Gastroesophageal sphincter (tissue), 3 donors: Measurements from ENCODE around the gene DMTF1.

Experiments
- EP300 ChIP-seq: sonication (generic); formaldehyde crosslinking; IDR thresholded peaks from one replicate; pipeline ENCODE4 v1.6.1; 2017; ENCODE audit warnings: antibody characterized with exemption, mild to moderate bottlenecking
- POLR2A ChIP-seq, 2 donors: fragments of 450-650 bp; IDR thresholded peaks; one replicate each; pipeline ENCODE4 v1.6.1; 2017; ENCODE audit warnings: antibody characterized with exemption in 2 of 2, mild to moderate bottlenecking in 2 of 2, moderate library complexity in 1 of 2
- TF ChIP-seq, protein P1 (sequence below), 4 experiments: fragments of 200-600 bp in 2 of 4; fragments of 450-650 bp in 2 of 4; sonication (generic) in 1 of 4; IDR thresholded peaks; one replicate each; pipeline ENCODE4 v1.5.1; 2017 to 2019; ENCODE audit warnings: antibody characterized with exemption in 4 of 4, mild to moderate bottlenecking in 2 of 4, moderate library complexity in 2 of 4

DNA sequence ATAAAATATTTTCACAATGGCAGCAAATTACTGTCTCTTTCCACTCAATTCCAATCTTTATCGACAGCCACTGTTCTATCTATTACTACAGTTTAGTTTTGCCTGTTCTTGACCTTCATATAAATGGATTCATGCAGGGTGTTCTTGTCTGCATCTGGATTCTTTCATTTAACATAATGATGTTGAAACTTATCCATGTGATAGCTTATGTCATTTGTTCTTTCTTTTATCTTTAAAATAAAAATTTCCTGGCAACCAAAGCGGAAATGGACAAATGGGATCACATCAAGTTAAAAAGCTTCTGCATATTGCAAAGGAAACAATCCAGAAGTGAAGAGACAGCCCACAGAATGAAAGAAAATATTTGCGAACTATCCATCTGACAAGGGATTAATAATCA, 20.5 kb upstream of the DMTF1 start:
- TF ChIP-seq, protein P1, sequence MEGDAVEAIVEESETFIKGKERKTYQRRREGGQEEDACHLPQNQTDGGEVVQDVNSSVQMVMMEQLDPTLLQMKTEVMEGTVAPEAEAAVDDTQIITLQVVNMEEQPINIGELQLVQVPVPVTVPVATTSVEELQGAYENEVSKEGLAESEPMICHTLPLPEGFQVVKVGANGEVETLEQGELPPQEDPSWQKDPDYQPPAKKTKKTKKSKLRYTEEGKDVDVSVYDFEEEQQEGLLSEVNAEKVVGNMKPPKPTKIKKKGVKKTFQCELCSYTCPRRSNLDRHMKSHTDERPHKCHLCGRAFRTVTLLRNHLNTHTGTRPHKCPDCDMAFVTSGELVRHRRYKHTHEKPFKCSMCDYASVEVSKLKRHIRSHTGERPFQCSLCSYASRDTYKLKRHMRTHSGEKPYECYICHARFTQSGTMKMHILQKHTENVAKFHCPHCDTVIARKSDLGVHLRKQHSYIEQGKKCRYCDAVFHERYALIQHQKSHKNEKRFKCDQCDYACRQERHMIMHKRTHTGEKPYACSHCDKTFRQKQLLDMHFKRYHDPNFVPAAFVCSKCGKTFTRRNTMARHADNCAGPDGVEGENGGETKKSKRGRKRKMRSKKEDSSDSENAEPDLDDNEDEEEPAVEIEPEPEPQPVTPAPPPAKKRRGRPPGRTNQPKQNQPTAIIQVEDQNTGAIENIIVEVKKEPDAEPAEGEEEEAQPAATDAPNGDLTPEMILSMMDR (IDR thresholded peaks at IDR 0.05): no peak
- TF ChIP-seq EP300 (no peak), POLR2A (IDR thresholded peaks at IDR 0.05) (no peak)
